Upper lobe of right lung (tissue), 1 donor: Measurements from ENCODE around the gene CECR2. TPM values are rescaled to one million over a fixed set of nuclear protein-coding genes. Genes with fewer than 3 reads are reported as not detected.
A peak's percentile ranks its signal among the peaks of the same experiment; 100 is the strongest.

Experiments used
- ATAC-seq: fragments of 200-7000 bp; cut with Tn5 transposase; one replicate; pipeline ENCODE4 v1.9.1; 2020; ENCODE audit warnings: mild to moderate bottlenecking, moderate library complexity
- DNase-seq: peaks from one replicate; pipeline ENCODE4 v3.0.0-alpha.2; 2020
- H3K27ac ChIP-seq: fragments of 200-600 bp; one replicate; pipeline ENCODE4 v1.8.0; 2022
- H3K27me3 ChIP-seq: fragments of 200-600 bp; one replicate; pipeline ENCODE4 v1.8.0; 2022; ENCODE audit warnings: mild to moderate bottlenecking
- H3K36me3 ChIP-seq: fragments of 200-600 bp; one replicate; pipeline ENCODE4 v1.8.0; 2022
- H3K4me1 ChIP-seq: fragments of 200-600 bp; one replicate; pipeline ENCODE4 v1.8.0; 2022
- H3K4me3 ChIP-seq: fragments of 200-600 bp; one replicate; pipeline ENCODE4 v1.8.0; 2022; ENCODE audit warnings: mild to moderate bottlenecking
- H3K9me3 ChIP-seq: fragments of 200-600 bp; one replicate; pipeline ENCODE4 v1.8.0; 2022
- intact Hi-C: fragments of 100-400 bp; cut with DNase I; formaldehyde crosslinking; loops from one replicate; pipeline ENCODE4 v1.11.0; 2022
- total RNA-seq: library from RNA; stranded (reverse); fragmentation: NEBNext Ultra II Directional; extraction: Animal tissue kit (Norgen Biotek cat#: 25700); gene quantifications from one replicate; pipeline ENCODE4 v1.2.1, GENCODE V29; 2021
- TF ChIP-seq, protein P1 (sequence below): fragments of 200-600 bp; IDR thresholded peaks from one replicate; pipeline ENCODE4 v1.8.0; 2022; ENCODE audit warnings: antibody characterized with exemption
- donor health status: DM: no; HTN: yes; CAD: no; lungs with severe emphysema.

CECR2 gene
- total RNA-seq, 1 donor from 2014 or later, result 7.2 TPM

DNA sequence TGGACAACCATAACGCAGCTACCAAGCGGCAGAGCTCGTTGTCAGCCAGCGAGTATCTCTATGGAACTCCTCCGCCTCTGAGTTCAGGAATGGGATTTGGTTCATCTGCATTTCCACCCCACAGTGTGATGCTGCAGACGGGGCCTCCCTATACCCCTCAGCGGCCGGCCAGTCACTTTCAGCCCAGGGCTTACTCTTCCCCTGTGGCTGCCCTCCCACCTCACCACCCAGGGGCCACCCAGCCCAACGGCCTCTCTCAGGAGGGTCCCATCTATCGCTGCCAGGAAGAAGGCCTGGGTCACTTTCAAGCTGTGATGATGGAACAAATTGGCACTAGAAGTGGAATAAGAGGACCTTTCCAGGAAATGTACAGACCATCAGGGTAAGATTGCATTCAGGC, 179.9 kb downstream of the CECR2 start:
- H3K27me3 ChIP-seq, result no peaks in the 10 kb centered on the region
- ATAC-seq (no peak), DNase-seq (no peak)
- H3K27ac ChIP-seq, result no peak overlapping the region
- peaks cover 12% of the 10 kb centered on the region for H3K36me3 ChIP-seq
- H3K4me1 ChIP-seq, result no peaks in the 10 kb centered on the region
- TF ChIP-seq, protein P1, sequence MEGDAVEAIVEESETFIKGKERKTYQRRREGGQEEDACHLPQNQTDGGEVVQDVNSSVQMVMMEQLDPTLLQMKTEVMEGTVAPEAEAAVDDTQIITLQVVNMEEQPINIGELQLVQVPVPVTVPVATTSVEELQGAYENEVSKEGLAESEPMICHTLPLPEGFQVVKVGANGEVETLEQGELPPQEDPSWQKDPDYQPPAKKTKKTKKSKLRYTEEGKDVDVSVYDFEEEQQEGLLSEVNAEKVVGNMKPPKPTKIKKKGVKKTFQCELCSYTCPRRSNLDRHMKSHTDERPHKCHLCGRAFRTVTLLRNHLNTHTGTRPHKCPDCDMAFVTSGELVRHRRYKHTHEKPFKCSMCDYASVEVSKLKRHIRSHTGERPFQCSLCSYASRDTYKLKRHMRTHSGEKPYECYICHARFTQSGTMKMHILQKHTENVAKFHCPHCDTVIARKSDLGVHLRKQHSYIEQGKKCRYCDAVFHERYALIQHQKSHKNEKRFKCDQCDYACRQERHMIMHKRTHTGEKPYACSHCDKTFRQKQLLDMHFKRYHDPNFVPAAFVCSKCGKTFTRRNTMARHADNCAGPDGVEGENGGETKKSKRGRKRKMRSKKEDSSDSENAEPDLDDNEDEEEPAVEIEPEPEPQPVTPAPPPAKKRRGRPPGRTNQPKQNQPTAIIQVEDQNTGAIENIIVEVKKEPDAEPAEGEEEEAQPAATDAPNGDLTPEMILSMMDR, result no peak
- intact Hi-C loops, result no loop called here
- no peak overlapping the region for H3K4me3 ChIP-seq
- no peaks in the 10 kb centered on the region for H3K9me3 ChIP-seq

DNA sequence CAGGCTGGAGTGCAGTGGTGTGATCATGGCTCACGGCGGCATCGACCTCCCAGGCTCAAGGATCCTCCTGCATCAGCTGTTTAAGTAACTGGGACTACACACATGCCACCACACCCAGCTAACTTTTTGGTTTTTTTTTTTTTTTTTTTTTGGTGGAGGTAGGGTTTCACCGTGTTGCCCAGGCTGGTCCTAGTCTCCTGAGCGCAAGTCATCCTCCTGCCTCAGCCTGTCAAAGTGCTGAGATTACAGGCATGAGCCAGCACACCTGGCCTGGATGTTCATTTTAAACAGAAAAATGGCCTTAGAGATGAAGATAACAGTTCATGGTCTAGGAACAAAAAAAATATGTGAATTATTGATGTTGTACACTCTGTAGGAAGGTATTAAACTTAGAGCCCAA, 180.4 kb downstream of the CECR2 start:
- no peak for ATAC-seq
- Histone ChIP-seq H3K4me3 (no peak overlapping the region), H3K27me3 (no peaks in the 10 kb centered on the region), H3K9me3 (no peaks in the 10 kb centered on the region), H3K27ac (no peak overlapping the region), H3K4me1 (no peaks in the 10 kb centered on the region), H3K36me3 (peaks cover 12% of the 10 kb centered on the region)
- TF ChIP-seq, protein P1, result no peak
- no peak for DNase-seq
- intact Hi-C loops, result no loop called here

DNA sequence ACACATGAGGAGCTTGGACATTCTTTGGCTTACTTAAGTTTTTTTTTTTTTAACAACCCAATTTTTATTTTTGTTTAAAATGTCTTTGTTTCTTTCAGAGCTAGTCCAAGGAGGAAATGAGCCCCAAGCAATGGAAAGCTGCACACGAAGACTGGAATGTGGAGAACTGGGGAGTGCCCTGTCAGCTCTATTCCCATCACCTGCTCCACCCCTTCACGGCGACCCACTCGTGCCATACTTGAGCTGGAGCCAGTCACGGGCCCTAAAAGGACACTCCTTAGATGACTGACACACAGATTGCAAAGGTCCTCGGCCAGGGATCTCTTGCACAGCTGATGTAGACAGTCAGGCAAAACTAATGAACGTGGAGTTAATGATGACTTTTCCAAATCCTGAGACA, 183.5 kb downstream of the CECR2 start:
- no peaks in the 10 kb centered on the region for H3K27me3 ChIP-seq
- H3K27ac ChIP-seq, result no peak overlapping the region
- no peaks in the 10 kb centered on the region for H3K4me1 ChIP-seq
- H3K36me3 ChIP-seq, result peaks cover 12% of the 10 kb centered on the region
- no peak overlapping the region for H3K4me3 ChIP-seq
- ATAC-seq, result peak; percentile 80
- no peak for DNase-seq
- intact Hi-C loops, result no loop called here
- TF ChIP-seq, protein P1, result no peak
- H3K9me3 ChIP-seq, result no peaks in the 10 kb centered on the region

DNA sequence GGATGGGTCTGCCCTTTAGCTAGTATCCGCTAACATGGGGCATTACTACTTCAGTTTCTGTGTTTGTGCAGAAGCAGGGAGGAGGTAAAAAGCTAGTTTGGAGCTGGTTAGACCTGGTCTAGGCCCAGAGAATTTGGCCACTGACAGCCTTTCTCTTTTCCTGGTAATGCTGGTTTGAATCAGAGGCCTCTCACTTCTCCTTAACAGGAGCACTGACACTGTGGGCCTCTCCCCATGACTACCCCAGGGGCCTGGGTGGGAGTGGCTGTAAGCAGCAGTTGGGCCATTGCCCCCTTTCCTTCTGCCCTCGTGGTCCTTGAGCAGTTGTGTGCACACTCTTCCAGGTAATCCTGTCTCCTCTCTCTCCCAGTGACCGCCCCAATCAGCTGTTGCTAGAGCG, 185.6 kb downstream of the CECR2 start:
- intact Hi-C loops, result no loop called here
- no peaks in the 10 kb centered on the region for H3K27me3 ChIP-seq
- H3K36me3 ChIP-seq, result peaks cover 8% of the 10 kb centered on the region
- TF ChIP-seq, protein P1, result no peak
- no peaks in the 10 kb centered on the region for H3K4me1 ChIP-seq
- DNase-seq (no peak), ATAC-seq (no peak)
- no peak overlapping the region for H3K27ac ChIP-seq
- H3K9me3 ChIP-seq, result no peaks in the 10 kb centered on the region
- no peak overlapping the region for H3K4me3 ChIP-seq

DNA sequence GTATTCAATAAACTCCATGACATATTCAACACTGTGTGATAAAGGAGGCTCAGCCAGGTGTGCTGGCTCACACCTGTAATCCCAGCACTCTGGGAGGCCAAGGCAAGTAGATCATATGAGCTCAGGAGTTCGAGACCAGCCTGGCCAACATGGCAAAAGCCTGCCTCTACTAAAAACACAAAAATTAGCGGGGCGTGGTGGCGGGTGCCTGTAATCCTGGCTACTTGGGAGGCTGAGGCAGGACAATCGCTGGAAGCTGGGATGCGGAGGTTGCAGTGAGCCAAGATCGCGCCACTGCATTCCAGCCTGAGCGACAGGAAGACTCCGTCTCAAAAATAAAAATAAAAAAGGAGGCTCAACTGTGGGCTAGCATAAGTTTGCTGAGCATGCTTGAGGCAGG, 189.9 kb downstream of the CECR2 start:
- DNase-seq (no peak), ATAC-seq (no peak)
- H3K36me3 ChIP-seq, result no peaks in the 10 kb centered on the region
- no peaks in the 10 kb centered on the region for H3K27me3 ChIP-seq
- intact Hi-C loops, result no loop called here
- H3K9me3 ChIP-seq, result no peaks in the 10 kb centered on the region
- H3K4me3 ChIP-seq, result no peak overlapping the region
- TF ChIP-seq, protein P1, result no peak
- no peaks in the 10 kb centered on the region for H3K4me1 ChIP-seq
- no peak overlapping the region for H3K27ac ChIP-seq
